ENCODE measurements around the gene NUDT19. TPM values are rescaled to one million over a fixed set of nuclear protein-coding genes. Genes with fewer than 3 reads are reported as not detected.
"Not testable (repeated sequence)": the region's sequence is repeated elsewhere in the genome, so short reads cannot be mapped to it uniquely, and the experiment has no call there.

Gene NUDT19
- total RNA-seq, 1 donor from 2014 or later, result 15.3 TPM

GRCh38 chr19:32674153-32674930, 17.3 kb upstream of the NUDT19 start:
- intact Hi-C loops (cut with DNase I), result loop anchor here (2.0 kb wide), 1 partner anchor 16 kb away; the partner anchor contains the start of gene NUDT19
- no peak for DNase-seq (ENCODE audit: low spot score)

- intact Hi-C loops (cut with DNase I), result loop anchor here (2.0 kb wide), 1 partner anchor 16 kb away; the partner anchor contains the start of gene NUDT19
- DNase-seq (ENCODE audit: low spot score), result peak; percentile 99
These were observed 16.5 kb upstream of the NUDT19 start, which contains the start of gene ANKRD27 for GRCh38 chr19:32674931-32675719. Gene ANKRD27 (minus strand): TSS chr19:32675180. CDS start chr19:32659015, 16,165 bp downstream.

- intact Hi-C loops (cut with DNase I), result loop anchor here (2.0 kb wide), 1 partner anchor 15 kb away; the partner anchor contains the start of gene NUDT19
- peak; percentile 88 for DNase-seq (ENCODE audit: low spot score)
These were observed 15.9 kb upstream of the NUDT19 start, which contains the start of gene RGS9BP for GRCh38 chr19:32675720-32676185. Gene RGS9BP (plus strand): TSS chr19:32675848. CDS start chr19:32676264, 416 bp downstream.

GRCh38 chr19:32676186-32676894, 15.3 kb upstream of the NUDT19 start:
- DNase-seq (ENCODE audit: low spot score), result no peak
- intact Hi-C loops (cut with DNase I), result no loop called here

GRCh38 chr19:32676895-32677359, 14.7 kb upstream of the NUDT19 start:
- no peak for DNase-seq (ENCODE audit: low spot score)
- intact Hi-C loops (cut with DNase I), result no loop called here

GRCh38 chr19:32677657-32678056, 14.0 kb upstream of the NUDT19 start:
- no peak for DNase-seq (ENCODE audit: low spot score)

GRCh38 chr19:32680986-32681385, 10.6 kb upstream of the NUDT19 start:
- intact Hi-C loops (cut with DNase I), result no loop called here
- DNase-seq (ENCODE audit: low spot score), result no peak

More at GRCh38 chr19:32677657-32678056, 14.0 kb upstream of the NUDT19 start:
- intact Hi-C loops (cut with DNase I), result no loop called here

- intact Hi-C loops (cut with DNase I), result no loop called here
- DNase-seq (ENCODE audit: low spot score), result no peak
These were observed 9.3 kb upstream of the NUDT19 start for GRCh38 chr19:32682317-32682716.

- no peak for DNase-seq (ENCODE audit: low spot score)
- intact Hi-C loops (cut with DNase I), result no loop called here
These were observed 4.7 kb upstream of the NUDT19 start for GRCh38 chr19:32686847-32687475.

- DNase-seq (ENCODE audit: low spot score), result no peak
- intact Hi-C loops (cut with DNase I), result no loop called here
These were observed 3.9 kb upstream of the NUDT19 start for GRCh38 chr19:32687681-32688080.

- intact Hi-C loops (cut with DNase I), result no loop called here
These were observed 3.3 kb upstream of the NUDT19 start for GRCh38 chr19:32688311-32688710.

GRCh38 chr19:32691952-32692726, 518 bp downstream of the NUDT19 start:
- intact Hi-C loops (cut with DNase I), result loop anchor here (2.0 kb wide), 1 partner anchor 17 kb away; the partner anchor contains the start of genes ANKRD27 and RGS9BP
- peak; percentile 91 for DNase-seq (ENCODE audit: low spot score)

More at GRCh38 chr19:32688311-32688710, 3.3 kb upstream of the NUDT19 start:
- no peak for DNase-seq (ENCODE audit: low spot score)

GRCh38 chr19:32692727-32693061, 1.1 kb downstream of the NUDT19 start:
- intact Hi-C loops (cut with DNase I), result no loop called here

GRCh38 chr19:32693151-32694108, 1.8 kb downstream of the NUDT19 start:
- DNase-seq (ENCODE audit: low spot score); intact Hi-C loops (cut with DNase I): not testable (repeated sequence)

More at GRCh38 chr19:32692727-32693061, 1.1 kb downstream of the NUDT19 start:
- no peak for DNase-seq (ENCODE audit: low spot score)

GRCh38 chr19:32694316-32694715, 2.7 kb downstream of the NUDT19 start:
- intact Hi-C loops (cut with DNase I); DNase-seq (ENCODE audit: low spot score): not testable (repeated sequence)

GRCh38 chr19:32694851-32695250, 3.2 kb downstream of the NUDT19 start:
- intact Hi-C loops (cut with DNase I); DNase-seq (ENCODE audit: low spot score): not testable (repeated sequence)

- intact Hi-C loops (cut with DNase I); DNase-seq (ENCODE audit: low spot score): not testable (repeated sequence)
These were observed 3.9 kb downstream of the NUDT19 start for GRCh38 chr19:32695506-32695905.

All from cardiac septum (tissue), 1 donor.